HG02610 (cell line): Measurements from ENCODE around the gene CPLX3.

Experiments
- ATAC-seq: cut with Tn5 transposase; IDR thresholded peaks from one replicate; pipeline ENCODE4 v1.9.1; 2021; ENCODE audit warnings: mild to moderate bottlenecking, moderate library complexity; ENCODE audit not compliant: unreplicated experiment

The CPLX3 gene

DNA sequence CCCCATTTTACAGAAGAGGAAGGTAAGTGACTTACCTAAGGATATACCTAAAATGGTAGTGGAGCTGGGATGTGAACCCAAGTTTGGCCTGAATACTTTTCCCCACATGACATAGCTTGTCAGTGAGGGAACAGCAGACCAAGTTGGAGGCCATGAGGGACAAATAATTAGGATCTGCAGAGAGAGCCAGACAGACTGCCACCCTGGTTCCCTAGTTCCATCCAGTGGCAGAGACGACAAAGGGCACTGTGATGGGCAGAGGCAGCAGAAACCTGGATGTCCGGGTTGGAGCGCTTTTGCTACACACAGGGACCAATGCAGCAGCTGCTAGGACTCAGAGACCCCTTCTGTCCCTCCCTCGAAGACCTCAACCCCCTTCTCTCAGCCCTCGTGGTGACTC, 1.2 kb downstream of the CPLX3 start:
- ATAC-seq: no peak

DNA sequence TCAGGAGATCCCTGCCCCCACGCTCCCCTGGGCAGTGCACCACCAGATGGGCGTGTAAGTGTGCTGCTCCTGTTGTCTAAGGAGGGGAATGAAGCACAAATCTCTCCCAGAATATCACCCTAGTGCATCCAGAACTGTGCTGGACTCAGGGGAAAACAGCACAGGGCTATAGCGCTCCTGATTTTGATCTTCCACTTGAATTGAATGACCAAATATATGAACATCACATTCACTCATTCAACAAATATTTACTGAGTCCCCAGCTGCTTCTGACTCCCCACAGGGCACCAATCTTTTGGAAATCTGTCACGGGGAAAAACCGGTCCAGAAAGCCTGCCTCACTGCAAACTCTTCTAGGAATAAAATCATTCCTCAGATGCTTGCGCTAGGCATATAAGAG, 2.4 kb downstream of the CPLX3 start:
- no peak for ATAC-seq

DNA sequence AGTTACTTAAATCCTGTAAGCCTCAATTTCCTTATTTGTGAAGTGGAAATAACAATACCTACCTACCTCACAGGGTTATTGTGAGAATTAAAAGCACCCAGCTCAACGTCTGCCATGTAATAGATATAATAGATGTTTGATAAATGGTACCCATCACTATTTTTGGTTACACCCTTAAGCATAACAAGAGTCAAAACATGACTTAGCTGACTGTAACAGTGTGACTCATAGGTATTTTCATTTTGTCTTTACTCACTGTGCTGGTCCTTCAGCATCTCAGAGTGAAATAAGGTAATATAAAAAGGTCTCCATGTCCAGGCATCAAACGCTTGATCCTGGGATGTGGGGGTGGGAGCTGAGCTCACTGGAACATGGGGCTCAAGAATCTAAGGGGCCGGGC, 3.1 kb downstream of the CPLX3 start:
- ATAC-seq: no peak

DNA sequence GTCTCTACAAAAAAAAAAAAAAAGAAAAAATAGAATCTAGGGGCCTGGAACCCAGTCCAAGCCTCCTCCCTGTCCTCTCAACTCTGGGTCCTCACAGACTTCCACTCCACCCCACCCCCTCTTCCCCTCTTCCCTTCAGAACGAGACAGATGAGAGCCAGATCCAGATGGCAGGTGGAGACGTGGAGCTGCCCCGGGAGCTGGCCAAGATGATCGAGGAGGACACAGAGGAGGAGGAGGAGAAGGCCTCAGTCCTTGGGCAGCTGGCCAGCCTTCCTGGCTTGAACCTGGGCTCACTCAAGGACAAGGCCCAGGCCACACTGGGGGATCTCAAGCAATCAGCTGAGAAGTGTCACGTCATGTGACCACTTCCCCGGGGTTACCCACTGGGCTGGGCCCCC, 3.6 kb downstream of the CPLX3 start:
- ATAC-seq: no peak

DNA sequence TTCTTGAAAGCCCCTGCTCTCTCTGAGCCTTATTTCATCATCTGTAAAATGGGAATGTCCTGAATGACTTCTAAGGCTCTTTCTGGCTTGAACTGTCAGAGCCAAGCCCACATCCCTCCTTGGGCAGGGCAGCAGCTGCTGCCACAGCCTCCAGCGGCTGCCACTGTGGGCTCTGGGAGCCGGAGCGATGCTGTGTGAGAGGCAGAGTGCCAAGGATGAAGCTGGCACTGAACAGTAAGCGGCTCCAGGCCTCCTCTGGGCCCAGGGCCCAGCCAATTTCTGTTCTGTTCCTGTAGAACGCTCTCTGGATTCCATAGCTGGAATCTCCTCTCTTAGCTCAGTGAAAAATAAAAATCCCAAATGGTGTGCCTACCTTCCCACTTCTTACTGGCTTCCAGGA, 4.4 kb downstream of the CPLX3 start:
- ATAC-seq: no peak

DNA sequence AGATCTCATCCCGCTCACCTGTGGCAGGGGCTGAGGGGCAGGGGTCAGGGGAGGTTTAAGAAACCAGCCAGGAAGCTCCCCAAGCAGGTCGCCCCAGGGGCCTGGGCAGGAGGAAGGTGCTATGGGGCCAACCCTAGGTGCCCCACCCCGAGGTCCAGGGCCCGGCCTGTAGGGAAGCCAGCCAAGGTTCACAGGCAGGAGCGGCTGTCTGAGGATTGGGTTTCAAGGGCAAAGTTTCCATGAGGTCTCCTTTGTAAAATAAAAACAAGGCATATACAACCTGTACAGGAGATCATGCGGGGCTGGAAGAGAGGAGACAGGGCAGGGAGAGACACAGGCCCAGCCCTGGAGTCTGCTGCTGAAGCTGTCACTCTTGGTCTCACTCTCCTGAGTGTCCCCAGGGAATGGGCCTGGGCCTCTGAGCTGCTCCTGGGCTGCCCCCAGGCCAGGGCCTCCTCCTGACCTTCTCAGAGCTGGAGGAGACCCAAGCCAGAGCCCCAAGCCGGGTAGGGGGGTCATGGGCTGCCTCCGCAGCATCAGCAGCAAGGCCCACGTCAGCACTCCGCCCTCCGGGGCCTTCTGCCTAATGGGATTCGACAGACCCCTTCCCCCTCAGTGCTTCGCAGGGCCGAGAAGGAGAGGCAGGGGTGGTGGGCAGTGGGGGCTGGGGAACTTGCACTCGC, 5.5 kb downstream of the CPLX3 start:
- no peak for ATAC-seq

DNA sequence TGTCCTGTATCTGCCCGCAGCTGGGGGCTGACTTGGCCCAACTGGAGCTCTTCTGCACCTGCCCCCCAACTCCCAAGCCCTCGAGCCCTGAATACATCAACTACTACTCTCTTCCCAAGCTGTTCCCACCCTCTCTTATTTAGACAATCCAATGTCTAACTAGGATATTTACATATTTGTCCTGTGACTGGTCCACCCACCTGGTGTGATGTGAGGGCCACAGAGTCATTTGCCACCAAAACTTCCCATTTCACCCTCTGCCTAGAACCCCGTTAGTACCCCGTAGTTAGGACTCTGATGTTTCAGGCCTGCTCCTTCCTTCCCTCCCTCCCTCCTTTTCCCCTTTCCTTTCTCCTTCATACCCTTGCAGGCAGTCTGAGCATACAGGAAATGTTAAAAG, 6.4 kb downstream of the CPLX3 start:
- ATAC-seq: no peak

DNA sequence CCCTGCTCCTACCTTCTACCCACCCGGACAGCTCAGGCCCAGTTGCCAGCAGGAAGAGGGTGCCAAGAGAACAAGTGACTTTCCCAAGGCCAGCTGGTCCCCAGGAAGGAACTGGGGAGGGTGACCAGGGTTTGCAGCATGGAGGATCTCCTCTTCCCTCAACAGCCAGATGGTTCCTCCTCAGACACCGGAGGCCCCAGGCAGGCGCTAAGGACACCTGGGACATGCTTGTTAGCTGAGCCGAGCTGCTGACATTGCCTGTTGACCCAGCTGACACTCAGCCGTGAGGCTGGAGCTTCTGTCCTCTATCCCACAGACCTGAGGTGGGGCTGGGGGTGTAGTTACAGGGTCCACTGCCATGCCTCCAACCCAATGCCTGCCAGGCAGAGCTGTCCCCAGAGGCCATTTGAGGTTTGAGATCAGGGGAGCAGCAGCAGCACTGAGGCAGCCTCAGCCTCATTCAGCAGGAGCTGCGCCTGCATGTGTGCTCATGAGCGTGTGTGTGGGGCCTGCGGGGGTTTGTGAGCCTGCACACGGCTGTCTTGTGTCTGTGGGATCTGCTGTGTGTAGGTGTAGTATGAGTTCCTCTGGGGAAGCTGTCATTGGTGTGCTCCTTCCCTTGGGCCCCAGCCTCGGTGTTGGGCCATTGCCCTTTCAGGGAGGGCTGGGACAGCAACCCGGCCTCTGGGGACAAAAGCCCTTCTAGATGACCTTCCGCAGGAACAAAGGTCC, 7.1 kb downstream of the CPLX3 start:
- ATAC-seq: no peak

DNA sequence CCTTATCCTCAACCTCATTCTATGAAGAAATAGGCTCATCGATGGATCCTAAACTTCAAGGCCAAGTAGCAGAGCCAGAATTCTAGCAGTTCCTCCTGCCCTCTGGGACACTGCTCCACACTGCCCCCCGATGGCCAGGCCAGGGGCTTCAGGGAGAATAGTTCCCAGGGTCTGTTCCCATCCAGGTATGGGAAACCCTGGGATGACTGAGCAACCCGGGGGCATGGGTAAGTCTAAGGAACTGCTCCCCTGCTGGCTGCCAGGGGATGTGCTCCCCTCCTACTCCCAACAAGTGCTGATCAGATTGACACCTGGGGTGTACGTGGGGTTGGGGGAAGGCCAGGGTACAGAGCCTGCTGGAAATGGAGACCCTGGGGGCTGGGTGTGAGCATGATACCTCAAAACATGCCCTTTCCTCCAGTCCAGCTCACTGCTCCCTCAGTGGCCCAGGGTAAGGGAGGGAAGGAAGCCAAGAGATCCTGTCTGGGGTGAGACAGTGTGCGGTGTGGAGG, 8.9 kb downstream of the CPLX3 start:
- ATAC-seq: no peak

DNA sequence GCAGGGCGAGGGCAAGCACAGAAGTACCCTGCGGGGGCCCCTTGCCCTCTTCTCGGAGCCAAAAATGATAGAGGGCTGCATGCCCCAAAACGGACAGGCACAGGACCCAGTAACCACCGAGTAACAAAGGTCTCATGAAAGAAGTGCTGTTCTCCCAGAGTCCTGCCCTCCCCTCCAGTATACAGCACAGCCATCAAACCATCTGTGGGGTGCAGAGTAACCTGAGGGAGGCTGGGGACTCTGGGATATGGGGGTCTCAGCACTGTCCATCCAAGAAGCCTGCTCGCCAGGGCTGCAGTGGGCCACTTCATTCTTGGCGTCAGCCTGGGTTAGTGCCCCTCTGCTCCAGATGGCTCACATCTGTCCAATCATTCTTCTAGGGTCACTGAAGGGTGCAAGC, 10.4 kb downstream of the CPLX3 start:
- ATAC-seq: no peak

DNA sequence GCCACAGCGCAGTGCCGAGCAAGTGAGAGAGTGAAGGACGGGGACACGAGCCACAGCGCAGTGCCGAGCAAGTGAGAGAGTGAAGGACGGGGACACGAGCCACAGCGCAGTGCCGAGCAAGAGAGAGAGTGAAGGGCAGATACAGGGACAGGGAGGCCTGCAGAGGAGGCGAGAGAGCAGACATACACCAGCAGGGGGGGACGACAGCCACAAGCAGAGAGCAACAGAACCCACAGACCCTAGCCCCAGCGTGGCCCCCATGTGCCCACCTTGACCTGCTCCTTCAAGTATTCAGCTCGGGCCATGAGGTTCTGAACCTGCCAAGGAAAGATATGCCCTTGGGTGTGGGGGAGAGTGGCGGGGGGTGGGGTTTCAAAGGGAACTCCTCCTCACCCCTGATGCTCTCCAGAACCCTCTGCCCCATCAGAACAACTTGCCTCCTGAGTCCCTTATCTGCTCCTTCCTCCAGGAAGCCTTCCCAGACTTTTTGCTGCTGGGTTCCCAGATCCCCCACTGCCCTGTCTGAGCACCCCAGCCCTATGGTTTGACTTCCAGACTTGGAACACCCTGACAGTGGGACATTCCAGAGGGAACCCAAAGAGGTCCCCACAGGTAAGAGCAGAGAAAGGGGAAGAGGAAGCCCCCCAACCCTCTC, 11.2 kb downstream of the CPLX3 start:
- ATAC-seq: no peak

DNA sequence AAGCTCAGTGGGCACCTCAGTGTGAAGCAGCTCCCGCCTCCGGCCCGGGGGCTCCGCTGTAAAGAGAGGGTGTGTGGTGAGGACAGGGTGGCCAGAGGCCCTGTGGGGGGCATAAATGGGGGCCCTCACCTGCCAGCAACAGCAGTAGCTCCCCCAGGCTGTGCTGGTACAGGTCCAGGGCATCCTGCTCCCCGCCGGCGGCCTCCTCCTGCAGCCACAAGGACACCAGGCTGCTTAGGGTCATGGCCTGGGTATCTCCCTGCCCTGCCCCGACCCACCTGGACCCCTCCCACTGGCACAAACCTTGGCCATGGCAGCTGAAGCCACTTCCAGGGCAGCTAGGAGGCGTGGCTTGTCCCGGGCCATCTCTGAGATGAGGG, 11.7 kb downstream of the CPLX3 start:
- no peak for ATAC-seq

DNA sequence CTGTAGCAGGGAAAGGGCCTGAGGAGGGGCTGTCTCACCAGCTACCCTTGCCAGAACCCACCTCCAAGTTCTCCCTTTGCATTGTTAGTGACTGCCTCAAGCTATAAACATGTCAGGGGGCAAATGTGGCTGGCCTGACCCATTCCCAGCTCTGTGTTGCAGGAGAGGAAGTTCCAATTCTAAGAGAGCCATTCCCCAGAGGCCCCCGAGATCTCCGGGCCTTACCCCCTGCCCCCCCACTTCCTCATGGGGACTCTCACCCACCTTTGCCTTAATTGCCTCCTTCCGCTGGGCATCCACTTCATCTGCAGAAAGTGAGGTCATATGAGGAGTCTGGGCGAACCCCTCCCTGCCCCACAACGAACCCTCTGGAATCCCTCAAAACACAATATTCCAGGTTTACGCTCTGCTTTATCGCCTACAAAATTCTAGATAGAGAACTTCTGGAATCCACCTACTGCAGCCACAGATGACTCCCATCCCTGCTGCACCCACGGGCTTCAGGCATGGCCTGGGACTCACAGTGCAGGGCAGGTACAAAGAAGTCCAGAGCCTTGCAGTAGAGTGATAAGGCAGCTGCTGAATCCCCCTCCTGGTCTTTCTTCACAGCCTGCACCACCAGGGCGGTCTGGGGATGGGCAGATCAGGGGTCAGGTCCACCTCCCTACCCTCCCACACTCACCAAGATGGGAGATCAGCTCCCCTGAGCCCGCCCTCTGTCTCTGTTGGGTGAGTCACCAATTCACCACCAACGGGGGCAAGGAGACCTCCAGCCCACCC, 12.5 kb downstream of the CPLX3 start:
- no peak for ATAC-seq

DNA sequence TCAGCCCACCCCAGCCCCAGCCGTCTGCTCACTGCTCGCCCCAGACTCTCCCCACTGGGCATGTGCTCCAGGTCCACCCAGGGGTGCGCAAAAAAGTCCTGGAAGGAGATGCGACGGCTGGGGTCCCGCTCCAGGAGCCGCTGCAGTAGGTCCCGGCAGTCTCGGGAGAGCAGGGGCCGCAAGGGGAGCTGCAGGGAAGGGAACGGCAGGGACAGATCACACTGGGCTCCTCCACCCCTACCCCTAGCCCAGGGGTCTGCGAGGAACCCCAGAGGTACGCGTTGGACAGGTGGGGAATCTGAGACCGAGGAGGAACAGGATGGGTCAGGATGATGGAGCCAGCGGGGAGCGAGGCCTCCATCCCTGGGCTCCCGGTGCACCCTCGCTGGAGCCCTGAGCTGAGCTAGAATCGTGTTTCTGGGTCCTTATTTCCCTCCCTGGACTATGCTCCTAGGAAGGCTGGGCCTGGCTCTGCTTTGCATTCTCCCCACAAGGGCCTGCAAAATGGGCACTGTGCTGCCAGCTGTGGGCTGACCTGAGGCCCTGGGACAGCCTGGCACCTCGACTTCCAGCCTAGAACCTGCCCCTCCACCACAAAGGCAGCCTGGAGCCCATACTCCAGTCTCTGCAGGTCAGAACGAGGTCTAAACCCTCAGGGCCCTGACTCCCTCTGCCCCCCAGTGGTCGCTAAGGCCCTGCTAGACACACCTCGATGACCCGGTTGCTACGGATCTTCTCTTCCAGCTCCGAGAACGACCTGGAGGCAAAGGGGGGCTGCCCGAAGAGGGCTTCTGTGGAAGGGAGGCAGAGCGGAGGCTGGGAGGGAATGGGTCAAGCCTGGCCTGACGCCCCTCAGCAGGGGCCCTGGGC, 13.3 kb downstream of the CPLX3 start:
- no peak for ATAC-seq

DNA sequence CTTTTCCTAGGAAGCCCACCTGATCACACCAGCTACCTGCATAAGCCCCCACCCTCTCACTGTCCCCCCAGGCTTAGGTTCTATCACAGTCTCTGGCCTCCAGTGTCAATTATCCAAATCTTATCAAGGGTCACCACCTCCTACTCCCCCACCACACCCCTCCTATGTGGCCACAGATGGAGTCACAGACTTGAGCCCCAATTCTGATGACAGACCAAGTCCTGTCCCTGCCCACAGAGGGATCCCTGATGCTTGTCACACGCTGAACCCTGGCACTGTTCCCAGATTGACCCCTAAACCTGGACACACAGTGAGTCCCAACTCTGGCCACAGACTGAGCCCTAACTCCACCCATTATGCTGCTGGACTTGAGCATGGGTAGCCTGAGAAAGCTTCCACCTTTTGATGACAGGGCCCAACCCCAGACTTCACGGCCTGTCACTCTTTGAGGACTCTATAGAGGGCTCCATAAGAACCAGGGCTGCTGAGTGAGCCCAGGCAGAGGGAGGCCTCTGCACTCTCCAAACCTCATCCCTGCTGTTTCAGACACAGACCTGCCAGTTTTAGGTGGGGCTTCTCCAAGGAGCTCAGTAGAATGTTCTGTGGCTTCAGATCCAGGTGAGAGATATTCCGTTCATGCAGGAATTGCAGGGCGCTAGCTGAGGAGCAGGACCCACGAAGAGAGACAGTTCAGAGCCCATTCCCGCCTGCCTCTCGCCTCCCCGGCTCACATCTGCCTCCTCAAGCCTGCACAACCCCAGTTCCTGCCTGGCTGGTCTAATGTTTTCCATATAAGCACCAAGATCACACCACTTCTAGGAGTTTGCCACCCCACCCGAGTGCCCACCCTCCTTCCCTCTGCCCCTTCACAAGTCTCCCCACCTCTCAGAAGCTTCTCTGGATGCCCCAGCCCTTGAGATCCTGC, 14.7 kb downstream of the CPLX3 start:
- no peak for ATAC-seq

DNA sequence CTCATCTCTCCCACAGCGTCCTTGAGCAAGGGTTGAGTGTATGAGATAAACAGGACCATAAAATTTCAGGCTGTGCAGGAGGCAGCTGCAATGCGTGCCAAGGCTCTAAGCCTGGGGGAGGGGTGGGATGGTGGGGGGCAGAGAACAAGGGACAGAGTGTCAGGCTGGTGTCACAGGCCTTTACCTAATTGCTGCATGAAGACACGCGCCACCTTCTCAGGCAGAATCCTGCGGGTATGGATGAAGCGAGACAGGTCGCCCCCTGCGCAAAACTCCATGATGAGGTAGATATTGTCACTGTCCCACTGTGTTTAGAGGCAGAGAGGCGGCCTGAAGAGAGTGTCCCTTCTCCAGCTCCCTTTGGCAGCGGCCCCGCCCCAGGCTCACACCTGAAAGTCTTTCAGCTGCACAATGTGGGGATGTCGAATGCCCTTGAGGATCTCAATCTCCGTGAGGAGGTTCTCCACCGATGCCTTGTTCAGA, 15.5 kb downstream of the CPLX3 start:
- ATAC-seq: no peak

DNA sequence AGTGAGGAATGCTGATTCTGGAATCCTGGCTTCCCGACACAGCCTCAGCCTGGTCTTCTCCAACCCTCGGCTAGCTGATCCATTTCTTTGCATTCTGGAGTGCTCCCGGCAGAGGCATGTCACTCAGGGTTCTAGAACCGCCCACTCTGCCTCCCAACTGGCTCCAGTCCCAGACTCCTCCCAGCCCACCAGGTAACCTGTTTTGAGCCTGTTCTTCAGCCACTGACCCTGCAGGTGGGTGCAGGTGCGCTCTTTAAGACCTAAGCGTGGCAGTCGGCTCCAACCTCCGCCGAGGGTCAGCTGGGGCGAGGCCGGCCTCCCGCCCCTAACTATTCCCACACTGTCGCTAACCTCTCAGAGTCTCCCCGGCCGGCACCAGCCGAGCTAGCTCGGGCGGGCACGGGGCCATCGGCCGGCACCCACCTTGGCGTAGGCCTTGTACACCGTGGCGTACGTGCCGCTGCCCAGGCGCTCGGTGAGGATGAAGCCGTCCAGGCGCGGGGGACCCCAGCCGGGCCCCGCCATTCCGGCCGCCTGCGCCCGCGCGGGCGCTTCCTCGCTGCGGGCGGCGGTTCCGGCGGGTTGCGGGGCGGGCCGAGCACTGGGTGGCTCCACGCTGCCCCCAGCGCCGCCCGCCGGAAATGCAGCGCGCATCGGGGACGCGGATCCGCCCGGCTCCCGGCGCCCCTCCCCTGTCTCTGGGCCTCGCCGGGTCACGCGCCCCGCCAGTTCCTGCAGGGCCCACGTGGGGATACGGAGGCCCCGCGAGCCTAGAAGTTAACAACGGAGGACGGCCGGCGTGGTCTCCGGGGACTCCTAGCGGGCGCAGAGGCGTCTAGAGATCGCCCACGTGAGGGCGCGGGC, 16.4 kb downstream of the CPLX3 start, which contains the start of gene ULK3:
Gene ULK3, minus strand, starts transcription at position 576 of the 864 bp plus-strand sequence. Its CDS starts 51 bp downstream, at position 525.
- peak; percentile 85 for ATAC-seq

DNA sequence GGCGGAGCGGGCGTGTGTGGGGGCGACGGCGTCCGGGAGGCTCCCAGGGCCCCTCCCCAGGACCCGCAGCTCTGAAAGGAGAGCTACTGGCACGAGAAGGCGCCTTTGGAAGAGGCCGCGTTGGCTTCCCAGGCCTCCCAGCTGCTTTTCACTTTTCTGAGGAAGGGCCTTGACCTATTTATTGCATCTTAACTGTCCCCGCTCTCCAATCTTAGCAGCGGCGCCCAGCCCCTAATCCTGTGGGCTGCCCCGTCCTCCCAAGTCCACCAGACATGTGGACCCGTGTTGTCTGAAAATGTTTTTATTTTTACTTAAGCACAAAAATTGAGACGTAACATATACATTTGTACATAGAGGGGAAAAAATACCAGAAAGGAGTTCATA, 17.0 kb downstream of the CPLX3 start:
- no peak for ATAC-seq
